Body of pancreas (tissue), 4 donors: ENCODE measurements around the gene PIERCE2.
"Not testable (repeated sequence)": the region's sequence is repeated elsewhere in the genome, so short reads cannot be mapped to it uniquely, and the experiment has no call there.

Experiments used
- CTCF ChIP-seq, 7 experiments: fragments of 450-650 bp in 4 of 7; fragments of 200-600 bp in 3 of 7; sonication (generic) in 3 of 7; IDR thresholded peaks; one replicate each; pipeline ENCODE4 v1.5.1; 2016 to 2019; ENCODE audit warnings: antibody characterized with exemption in 7 of 7
- POLR2A ChIP-seq, 3 donors: fragments of 450-650 bp; IDR thresholded peaks; one replicate each; pipeline ENCODE4 v1.6.1; 2016; ENCODE audit warnings: antibody characterized with exemption in 3 of 3, mild to moderate bottlenecking in 2 of 3

GRCh38 chr15:55408976-55409375, 681 bp downstream of the PIERCE2 start:
- TF ChIP-seq CTCF, POLR2A (IDR thresholded peaks at IDR 0.05): not testable (repeated sequence)
